Measurements from ENCODE around the gene PPP1R16B.

Gene PPP1R16B

GRCh38 chr20:38905375-38905774 lies 99.9 kb downstream of the PPP1R16B start:
- Histone ChIP-seq H3K27ac (no peak overlapping the region), H3K79me2 (ENCODE audit: insufficient read depth, low read depth) (no peaks in the 10 kb centered on the region), H3K27me3 (ENCODE audit: insufficient read depth, low read depth) (no peaks in the 10 kb centered on the region), H3K9ac (no peak overlapping the region), H2AFZ (ENCODE audit: low read depth) (no peak overlapping the region), H4K20me1 (ENCODE audit: insufficient read depth) (no peaks in the 10 kb centered on the region), H3K4me3 (IDR thresholded peaks at IDR 0.05; ENCODE audit: insufficient read depth, low read depth, low read length) (no peak overlapping the region), H3K4me2 (no peak overlapping the region), H3K36me3 (ENCODE audit: insufficient read depth) (no peaks in the 10 kb centered on the region), H3K4me1 (ENCODE audit: low read depth, poor library complexity, severe bottlenecking) (no peaks in the 10 kb centered on the region)
- no peak for TF ChIP-seq CTCF (conservative IDR thresholded peaks at IDR 0.05; ENCODE audit: low read depth, low read length)

- Histone ChIP-seq H3K36me3 (ENCODE audit: insufficient read depth) (no peaks in the 10 kb centered on the region), H3K79me2 (ENCODE audit: insufficient read depth, low read depth) (no peaks in the 10 kb centered on the region), H3K4me2 (no peak overlapping the region), H3K27ac (no peak overlapping the region), H3K4me1 (ENCODE audit: low read depth, poor library complexity, severe bottlenecking) (no peaks in the 10 kb centered on the region), H2AFZ (ENCODE audit: low read depth) (no peak overlapping the region), H3K9ac (no peak overlapping the region), H4K20me1 (ENCODE audit: insufficient read depth) (no peaks in the 10 kb centered on the region), H3K27me3 (ENCODE audit: insufficient read depth, low read depth) (no peaks in the 10 kb centered on the region), H3K4me3 (IDR thresholded peaks at IDR 0.05; ENCODE audit: insufficient read depth, low read depth, low read length) (no peak overlapping the region)
- TF ChIP-seq CTCF (conservative IDR thresholded peaks at IDR 0.05; ENCODE audit: low read depth, low read length), result no peak
Observed at GRCh38 chr20:38907918-38908677, 102.6 kb downstream of the PPP1R16B start.

GRCh38 chr20:38915355-38915754 lies 109.9 kb downstream of the PPP1R16B start:
- no peaks in the 10 kb centered on the region for H4K20me1 ChIP-seq (ENCODE audit: insufficient read depth)

GRCh38 chr20:38917657-38918056 lies 112.2 kb downstream of the PPP1R16B start:
- no peaks in the 10 kb centered on the region for H3K79me2 ChIP-seq (ENCODE audit: insufficient read depth, low read depth)
- H3K4me3 ChIP-seq (IDR thresholded peaks at IDR 0.05; ENCODE audit: insufficient read depth, low read depth, low read length), result no peak overlapping the region
- no peak overlapping the region for H3K27ac ChIP-seq
- H4K20me1 ChIP-seq (ENCODE audit: insufficient read depth), result no peaks in the 10 kb centered on the region
- H3K36me3 ChIP-seq (ENCODE audit: insufficient read depth), result no peaks in the 10 kb centered on the region
- H3K9ac ChIP-seq, result no peak overlapping the region
- H3K27me3 ChIP-seq (ENCODE audit: insufficient read depth, low read depth), result no peaks in the 10 kb centered on the region
- no peak for TF ChIP-seq CTCF (conservative IDR thresholded peaks at IDR 0.05; ENCODE audit: low read depth, low read length)
- H3K4me1 ChIP-seq (ENCODE audit: low read depth, poor library complexity, severe bottlenecking), result no peaks in the 10 kb centered on the region
- no peak overlapping the region for H3K4me2 ChIP-seq
- no peak overlapping the region for H2AFZ ChIP-seq (ENCODE audit: low read depth)

More at GRCh38 chr20:38915355-38915754, 109.9 kb downstream of the PPP1R16B start:
- TF ChIP-seq CTCF (conservative IDR thresholded peaks at IDR 0.05; ENCODE audit: low read depth, low read length), result no peak
- Histone ChIP-seq H3K36me3 (ENCODE audit: insufficient read depth) (no peaks in the 10 kb centered on the region), H2AFZ (ENCODE audit: low read depth) (no peak overlapping the region), H3K79me2 (ENCODE audit: insufficient read depth, low read depth) (no peaks in the 10 kb centered on the region), H3K9ac (no peak overlapping the region), H3K4me2 (no peak overlapping the region), H3K4me1 (ENCODE audit: low read depth, poor library complexity, severe bottlenecking) (no peaks in the 10 kb centered on the region), H3K4me3 (IDR thresholded peaks at IDR 0.05; ENCODE audit: insufficient read depth, low read depth, low read length) (no peak overlapping the region), H3K27ac (no peak overlapping the region), H3K27me3 (ENCODE audit: insufficient read depth, low read depth) (no peaks in the 10 kb centered on the region)
